ENCODE measurements around the gene C1orf174.

C1orf174 gene

DNA sequence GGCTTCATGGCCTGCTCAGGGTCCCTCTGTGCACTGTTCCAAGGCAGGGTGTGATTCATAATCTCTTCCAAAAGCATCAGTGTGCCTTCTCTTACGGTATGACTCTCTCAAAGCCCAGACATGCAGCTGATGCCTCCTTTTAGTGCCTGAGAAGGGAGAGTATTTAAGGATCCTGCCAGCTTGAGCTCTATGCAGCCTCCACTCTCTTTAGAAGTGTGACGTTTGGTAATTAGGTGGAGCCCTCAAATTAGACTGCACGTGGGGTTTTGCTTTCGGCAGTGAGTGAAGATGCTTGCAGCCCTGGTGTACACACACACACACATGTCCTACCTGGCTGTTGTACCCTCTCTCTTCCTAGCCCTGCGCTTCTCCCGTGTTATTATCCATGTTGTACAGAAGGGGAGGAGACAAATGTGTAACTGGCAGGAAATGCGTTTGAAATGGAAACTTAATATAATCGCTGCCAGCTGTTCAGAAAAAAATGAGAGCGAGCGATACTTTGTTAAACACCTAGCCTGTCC lies 2.6 kb upstream of the C1orf174 start:
- intact Hi-C loops (cut with DNase I), result loop anchor here (5.0 kb wide), 2 partner anchors 45 to 755 kb away; partner anchors contain the start of genes CEP104 and DFFB
- DNase-seq, result peak in 9 of 42 donors; percentile 5 to 65 (median 35)

DNA sequence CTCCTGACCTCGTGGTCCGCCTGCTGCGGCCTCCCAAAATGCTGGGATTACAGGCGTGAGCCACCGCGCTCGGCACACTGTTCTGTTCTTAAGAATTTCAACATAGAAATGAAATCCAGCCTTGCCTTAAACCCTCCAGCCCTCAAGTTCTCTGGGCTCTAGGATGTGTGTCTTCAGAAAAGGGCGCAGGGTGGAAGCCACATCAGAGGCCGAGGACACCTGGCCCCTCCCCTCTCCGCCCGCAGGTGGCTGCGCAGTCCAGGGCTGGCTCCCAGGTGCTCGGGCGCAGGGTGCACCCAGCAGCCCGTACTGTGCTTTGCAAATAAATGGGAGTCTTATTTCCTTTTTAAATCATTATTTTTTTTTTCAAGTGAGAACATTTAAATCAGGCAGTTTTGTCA lies 2.0 kb upstream of the C1orf174 start:
- DNase-seq, result peak in 2 of 42 donors; percentile 4 to 5
- intact Hi-C loops (cut with DNase I), result loop anchor here (5.0 kb wide), 2 partner anchors 45 to 755 kb away; partner anchors contain the start of genes CEP104 and DFFB

DNA sequence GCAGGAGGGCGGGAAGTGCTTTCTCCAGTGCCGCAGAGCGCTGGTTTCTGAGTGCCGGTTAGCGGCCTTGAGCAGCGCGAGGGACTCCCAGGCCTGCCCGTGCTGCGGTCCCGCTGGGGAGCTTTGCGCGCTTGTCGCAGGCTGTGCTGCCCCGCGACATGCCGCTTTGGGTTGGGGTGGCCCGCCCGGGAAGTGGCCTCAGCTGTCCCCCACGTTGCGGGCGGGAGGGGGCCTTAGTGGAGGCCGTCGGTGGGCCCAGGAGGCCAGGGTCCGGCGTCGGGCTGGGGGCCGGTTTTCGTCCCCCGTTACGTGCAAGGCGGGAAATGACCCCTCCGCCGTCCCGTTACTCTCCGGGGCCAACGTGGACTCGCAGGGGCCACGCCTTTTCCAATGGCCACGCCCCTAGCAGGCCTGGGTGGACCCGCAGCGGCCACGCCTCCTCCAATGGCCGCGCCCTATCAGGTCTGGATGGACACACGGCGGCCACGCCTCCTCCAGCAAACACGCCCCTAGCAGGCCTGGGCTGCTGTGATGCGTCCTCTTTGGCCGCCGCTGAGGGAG lies 977 bp upstream of the C1orf174 start:
- intact Hi-C loops (cut with DNase I), result loop anchor here (5.0 kb wide), 2 partner anchors 44 to 756 kb away; partner anchors contain the start of genes CEP104 and DFFB
- DNase-seq, result peak; percentile 89 to 98 (median 96)

DNA sequence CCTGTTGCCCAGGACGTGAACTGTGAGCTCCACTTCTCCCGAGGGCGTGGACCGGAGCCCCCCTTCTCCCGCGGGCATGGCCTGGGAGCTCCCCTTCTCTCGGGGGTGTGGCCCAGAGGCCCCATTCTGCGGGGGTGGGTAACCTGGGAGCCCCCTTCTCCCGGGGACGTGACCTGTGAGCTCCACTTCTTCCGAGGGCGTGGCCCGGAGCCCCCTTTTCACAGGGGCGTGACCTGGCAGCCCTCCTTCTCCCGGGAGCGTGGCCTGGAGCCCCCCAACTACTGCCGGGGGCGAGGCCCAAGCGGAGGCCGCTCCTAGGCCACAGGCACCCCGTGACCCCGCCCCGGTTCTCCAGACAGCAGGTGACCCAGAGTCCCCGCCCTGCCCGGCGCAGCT lies 320 bp downstream of the C1orf174 start:
- intact Hi-C loops (cut with DNase I), result loop anchor here (5.0 kb wide), 2 partner anchors 42 to 758 kb away; partner anchors contain the start of genes CEP104 and DFFB
- DNase-seq, result peak in 1 of 42 donors; percentile 47

DNA sequence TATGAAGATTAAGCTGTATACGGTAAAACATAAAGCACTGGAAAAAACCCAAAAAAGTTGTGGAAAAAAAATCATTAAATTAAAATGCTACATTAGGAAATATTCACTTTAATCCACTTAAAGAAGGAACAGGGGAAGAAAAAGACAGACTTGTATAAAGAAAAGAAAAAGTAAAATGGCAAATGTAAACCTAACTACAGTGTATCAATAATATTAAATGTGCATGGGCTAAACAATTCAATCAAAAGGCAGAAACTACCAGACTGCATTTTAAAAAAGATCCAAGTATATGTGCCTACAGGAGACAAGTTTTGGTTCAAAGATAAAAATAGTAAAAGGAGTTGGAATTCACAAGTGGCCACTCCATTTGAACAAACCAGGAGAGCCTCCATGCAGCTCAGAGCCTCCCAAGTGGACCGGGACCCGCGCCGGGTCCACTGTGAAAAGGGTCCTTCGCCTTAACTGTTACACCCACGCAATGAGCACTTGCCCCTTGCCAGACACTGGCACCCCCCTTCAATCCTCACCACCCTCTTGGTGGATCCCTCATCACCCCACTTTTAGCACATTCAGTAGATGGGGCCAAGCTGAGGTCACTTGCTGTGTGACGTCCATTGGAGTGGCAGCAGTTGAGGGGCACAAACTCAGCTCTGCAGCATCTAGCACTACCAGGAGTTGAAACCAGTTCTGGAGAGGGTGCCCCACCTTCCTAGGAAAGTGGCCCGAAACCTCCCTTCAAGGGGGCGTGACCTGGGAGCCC lies 898 bp downstream of the C1orf174 start:
- intact Hi-C loops (cut with DNase I), result no loop called here
- peak in 1 of 42 donors; percentile 4 for DNase-seq

DNA sequence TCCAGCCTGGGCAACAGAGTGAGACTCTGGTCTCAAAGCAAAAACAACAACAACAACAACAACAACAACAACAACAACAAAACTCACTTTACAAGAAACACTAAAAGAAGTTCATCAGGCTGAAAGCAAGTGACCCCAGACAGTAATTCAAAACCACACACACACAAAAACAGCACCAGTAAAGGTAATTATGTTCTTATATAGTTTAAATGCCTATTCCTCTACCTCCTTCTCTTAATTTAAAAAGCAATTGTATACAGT lies 1.7 kb downstream of the C1orf174 start:
- intact Hi-C loops (cut with DNase I), result no loop called here
- no peak for DNase-seq

DNA sequence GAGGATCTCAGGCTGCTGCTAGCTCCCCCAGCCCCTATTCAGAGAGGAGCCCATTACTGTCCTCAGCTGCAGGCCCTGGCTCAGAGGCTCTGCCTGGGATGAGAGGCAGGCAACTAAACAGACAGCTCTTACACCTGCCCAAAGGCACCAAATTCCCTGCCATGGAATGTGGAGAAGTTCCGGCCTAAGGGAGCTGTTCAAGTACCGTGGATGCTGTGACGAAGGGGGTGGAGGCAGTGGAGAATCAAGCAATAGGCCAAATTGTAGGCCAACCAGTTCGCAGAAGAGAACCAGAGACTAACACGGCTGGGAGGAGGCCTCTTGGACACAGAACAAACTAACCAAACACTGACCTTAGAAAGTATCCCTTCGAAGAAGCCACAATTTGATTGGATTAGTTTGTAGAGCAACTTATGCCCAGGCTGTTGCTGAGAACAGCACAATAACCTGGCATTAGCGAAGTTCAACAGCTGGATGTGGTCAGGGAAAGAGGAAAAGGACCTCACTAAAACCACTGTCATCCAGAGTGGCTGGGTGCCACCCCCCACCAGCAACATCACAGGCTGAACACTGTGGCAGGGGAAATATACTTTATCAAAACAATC lies 3.6 kb downstream of the C1orf174 start:
- intact Hi-C loops (cut with DNase I), result no loop called here

DNA sequence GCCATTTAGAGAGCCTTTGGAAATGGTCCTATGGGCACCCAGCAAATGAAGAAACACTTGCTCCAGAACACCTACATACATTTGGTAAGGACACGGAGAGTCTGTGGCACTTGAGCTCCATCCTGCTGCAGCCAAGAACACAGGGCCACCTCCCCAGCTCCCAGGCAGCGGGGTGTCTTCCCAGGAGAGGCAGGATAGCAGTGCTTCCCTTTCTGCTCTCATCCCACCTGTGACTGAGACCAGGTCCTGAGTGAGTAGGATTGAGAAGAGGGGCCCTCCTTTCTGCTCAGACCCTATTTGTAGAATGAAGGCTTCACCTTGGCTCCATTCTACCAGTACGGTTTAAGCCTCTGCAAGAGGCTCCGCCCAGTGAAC lies 4.1 kb downstream of the C1orf174 start:
- intact Hi-C loops (cut with DNase I), result no loop called here
- no peak for DNase-seq

More for the DNA sequence above, 3.6 kb downstream of the C1orf174 start:
- no peak for DNase-seq

DNA sequence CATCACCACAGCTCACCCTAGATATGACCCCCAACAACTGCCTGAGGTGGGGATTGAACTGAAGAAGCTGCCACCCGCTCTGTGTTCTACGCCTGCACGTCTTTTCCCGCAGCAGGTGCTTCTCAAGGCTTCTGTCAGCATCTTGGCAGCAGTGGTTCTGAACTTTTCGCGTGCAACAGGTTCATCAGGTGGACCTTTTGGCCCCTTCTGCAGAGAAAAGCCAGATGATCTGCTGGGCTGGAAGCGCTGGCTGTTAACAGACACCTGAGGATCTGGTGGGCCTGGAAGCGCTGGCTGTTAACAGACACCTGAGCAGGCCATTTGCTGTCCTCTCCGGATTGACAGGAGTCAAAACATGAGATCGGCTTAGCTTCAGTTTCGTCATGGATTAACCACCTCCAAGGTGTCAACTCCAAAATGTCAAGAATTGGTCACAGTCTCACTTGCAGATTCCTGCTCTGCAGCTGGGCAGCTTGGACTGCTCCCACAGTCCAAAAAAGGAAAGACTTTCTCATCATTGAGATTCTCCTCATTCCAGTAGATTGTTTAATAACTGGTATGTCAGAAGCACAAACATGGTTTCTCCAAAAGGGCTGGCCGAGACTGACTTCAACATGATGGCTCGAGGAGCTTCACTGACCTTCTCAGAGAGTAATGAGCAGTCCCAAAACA lies 4.7 kb downstream of the C1orf174 start:
- intact Hi-C loops (cut with DNase I), result no loop called here
- no peak for DNase-seq

DNA sequence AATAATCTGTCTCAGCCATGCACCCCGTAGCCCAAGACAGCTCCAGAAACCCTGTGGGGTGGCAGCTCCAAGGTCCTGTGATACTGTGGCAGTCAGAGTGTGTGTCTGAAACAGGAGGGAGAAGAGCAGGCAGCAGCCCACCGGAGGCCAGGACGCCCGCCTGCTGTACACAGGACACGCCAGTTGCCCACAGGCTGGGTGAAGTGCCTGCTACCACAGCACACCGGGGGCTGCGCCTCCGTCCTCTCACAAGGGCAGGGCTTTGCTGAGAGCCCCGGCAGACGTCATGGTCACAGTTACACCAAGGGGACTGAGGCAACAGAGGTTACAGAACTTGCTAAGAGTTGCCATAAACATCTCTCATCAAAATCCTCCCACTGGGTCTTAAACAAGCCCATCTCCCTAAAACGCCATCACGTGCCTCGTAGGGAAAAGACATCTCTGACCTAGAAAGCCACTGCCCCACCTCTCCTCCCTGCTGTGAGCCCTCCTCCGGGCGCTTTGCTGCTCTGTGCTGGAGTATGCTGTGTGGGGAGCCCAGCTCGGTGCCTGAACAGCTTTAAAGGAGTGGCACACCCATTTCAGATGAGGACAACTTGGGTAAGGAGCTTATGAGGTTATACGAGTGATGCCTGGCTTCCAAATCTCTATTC lies 5.3 kb downstream of the C1orf174 start:
- no peak for DNase-seq
- intact Hi-C loops (cut with DNase I), result no loop called here

DNA sequence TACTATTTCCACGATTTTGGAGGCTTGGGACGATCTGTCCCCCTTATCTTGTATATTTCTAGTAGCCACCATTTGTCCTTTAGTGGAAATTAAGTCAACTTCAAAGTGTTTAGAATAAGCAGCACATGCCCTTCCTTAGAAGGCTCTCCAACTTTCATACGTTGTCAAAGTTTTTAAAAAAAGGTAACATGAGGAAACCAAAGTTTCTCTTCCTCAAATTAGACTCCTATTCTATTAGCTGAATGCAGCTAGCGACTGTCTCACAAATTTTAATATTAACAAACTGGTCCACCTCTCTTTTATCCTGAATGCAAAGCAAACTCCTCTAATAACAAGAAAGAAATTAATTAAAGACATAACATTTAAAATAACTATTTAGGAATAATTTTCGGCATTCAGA lies 6.9 kb downstream of the C1orf174 start:
- intact Hi-C loops (cut with DNase I), result no loop called here
- no peak for DNase-seq

DNA sequence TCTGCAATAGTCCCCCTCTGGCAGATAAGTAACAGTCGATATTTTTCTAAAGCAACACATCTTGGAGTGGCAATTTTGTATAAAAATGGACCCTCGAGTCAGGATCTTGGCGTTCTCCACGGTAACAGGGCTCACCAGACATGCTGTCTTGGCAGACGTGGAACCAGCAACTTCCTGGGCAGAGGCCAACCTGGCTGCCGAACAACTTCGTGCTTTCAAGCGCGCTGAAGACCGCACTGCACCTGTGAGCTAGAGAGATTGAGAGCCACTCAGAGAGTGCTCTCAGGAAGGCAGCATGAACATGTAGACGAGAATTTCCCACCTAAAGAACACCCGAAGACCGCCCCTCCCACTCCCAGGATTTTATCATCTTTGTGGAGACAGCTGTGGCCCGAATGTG lies 7.3 kb downstream of the C1orf174 start:
- intact Hi-C loops (cut with DNase I), result no loop called here

DNA sequence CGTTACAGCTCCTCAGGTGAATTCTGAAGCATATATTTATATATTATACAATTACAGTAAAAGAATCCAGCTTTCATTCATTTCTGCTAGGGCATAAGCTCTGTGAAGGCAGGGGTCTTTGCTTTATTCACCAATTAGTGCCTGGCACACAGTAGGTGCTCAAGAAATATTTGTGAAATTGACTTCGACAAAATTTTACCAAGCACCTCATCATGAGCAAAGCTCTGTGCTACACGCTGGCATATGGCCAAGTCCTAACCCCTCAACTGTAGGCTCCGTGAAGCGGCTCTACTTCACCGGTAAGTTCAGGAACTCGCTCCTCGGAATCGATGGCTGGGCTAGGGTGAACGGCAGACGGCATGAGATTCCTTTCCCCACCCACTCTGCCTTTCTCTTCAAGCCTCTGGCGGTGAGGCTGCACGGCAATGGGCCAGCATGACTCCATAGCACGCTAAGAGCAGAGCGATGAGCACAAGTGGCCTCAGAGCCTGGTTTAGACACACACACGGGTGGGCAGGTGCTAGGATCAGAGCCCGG lies 8.7 kb downstream of the C1orf174 start:
- intact Hi-C loops (cut with DNase I), result no loop called here
- no peak for DNase-seq

More for the DNA sequence above, 7.3 kb downstream of the C1orf174 start:
- peak in 9 of 42 donors; percentile 7 to 55 (median 28) for DNase-seq

DNA sequence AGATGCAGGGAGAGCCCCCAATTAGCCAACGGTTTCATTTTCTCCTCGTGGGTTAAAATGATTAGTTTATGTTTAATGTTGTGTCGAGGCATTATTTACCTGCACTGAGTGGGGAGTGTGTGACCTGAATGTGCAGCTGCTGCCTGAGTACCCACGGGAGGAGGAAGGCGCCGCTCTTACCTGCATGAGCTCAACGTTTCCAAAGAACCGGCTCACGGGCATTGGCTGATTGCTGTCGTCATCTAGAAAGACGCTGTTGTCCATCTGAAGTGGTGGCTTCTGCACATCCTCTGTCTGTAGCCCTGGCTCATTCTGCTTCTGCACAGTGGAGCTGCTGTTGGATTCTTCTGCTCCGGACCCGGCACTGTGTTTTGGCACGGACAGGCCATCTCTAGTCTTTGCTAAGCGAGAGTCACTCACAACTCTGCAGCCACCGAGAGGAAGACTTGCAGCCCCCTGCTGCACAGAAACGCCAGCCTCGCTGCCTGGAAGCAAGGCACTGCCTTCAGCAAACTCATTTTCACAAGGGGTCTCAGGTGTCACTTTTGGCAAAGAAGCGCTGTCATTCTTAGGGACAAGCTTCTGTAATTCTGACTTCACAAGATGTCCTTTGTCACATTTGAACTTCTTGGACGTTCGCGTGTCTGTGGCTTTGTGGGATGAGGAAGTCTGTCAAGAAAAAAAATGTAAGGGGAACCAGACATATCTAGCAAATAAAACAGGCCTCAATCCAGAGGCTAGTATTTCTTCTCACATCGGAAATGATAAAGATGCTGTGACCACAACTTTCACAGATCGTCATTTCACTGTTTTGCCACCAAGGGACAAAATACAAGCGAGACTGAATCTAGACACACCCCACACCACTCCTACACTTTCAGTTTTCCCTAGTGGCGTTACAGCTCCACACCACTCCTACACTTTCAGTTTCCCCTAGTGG lies 9.4 kb downstream of the C1orf174 start:
- intact Hi-C loops (cut with DNase I), result no loop called here
- peak in 1 of 42 donors; percentile 11 for DNase-seq

DNA sequence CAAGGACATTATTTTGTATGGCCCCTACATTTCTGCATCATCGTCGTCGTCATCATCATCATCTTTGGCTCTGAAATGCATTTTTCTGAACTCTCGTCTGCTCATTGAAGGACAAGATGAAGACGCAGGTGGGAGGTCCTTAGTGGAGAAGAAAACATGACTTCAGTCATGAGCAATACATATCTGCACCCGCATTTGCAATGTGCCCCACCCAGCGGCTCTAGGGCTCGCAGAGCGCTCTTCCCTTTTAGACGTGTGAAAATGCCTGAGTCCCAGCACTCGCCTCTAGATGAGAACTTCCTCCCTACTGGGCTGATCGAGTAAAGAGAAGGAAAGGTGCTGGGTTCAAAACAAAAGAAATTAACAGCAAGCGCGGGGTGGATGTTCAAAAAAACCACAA lies 10.1 kb downstream of the C1orf174 start:
- intact Hi-C loops (cut with DNase I), result no loop called here
- no peak for DNase-seq

DNA sequence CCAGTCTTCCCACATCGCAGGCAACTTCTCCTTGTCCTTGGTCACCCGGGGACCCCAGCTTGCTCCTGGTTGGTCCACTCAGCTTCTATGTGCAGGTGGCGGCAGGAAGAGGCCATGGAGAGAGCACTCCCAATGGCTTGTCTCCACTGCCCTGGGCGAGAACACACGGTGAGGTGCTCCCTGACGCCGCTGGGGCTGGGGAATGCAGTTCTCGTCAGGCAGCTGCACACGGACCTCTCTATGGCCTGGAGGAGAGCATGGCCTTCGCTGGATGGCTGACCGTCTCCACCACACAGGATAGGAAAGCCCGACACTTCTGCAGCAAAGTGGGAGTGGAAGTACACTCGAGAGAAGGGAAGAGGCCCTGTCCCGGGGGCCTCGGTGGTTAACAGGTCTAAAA lies 11.8 kb downstream of the C1orf174 start:
- DNase-seq, result no peak
- intact Hi-C loops (cut with DNase I), result no loop called here

DNA sequence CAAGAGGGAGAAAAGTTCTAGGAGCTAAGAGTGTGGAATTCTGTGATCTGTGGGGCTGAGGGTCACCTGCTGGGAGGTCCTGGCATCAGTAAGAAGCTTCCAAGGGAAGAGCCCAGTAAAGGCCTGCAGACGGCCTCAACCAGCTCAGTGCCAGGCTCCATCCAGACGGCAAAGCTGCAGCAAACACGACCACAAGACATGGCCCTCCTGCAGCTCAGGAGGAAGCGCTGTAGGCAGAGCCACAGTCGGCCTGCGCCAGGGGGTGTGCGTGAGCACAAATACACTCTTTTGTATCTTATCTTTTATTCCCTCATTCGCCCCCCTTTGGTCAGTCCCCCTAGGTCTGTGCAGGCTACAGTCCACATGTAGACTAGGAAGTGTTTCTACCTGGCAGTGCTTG lies 13.4 kb downstream of the C1orf174 start:
- no peak for DNase-seq
- intact Hi-C loops (cut with DNase I), result no loop called here

All from head of caudate nucleus (tissue), 42 donors.